GM19468 (cell line): ENCODE measurements around the gene NIN.
A peak's percentile ranks its signal among the peaks of the same experiment; 100 is the strongest.

Experiments used
- ATAC-seq: cut with Tn5 transposase; IDR thresholded peaks from one replicate; pipeline ENCODE4 v1.9.1; 2021; ENCODE audit warnings: mild to moderate bottlenecking, moderate library complexity, moderate number of reproducible peaks; ENCODE audit not compliant: unreplicated experiment; ENCODE audit errors: extremely low read depth

The NIN gene

GRCh38 chr14:50844391-50844790, 13.4 kb upstream of the NIN start:
- ATAC-seq: no peak

DNA sequence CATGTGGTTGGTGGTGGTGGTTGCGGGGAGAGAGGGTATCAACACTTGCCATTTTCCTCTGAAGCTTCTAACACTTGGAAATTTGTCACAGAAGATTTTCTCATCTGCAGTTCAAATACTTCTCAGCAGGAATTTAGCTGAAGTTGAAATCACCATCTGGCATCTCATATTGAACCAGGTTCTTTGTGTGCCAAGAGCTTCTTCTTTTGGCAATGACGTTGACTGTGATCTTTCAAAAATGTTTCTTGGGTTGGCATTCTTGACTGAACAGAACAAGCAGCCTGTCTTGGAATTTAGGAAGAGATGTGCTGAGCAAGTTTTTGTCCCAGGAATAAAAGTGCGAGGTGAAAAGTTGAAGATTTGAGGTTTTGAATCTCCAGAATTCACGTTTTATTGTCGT, 8.7 kb upstream of the NIN start:
- ATAC-seq: no peak

GRCh38 chr14:50839048-50839447, 8.1 kb upstream of the NIN start:
- no peak for ATAC-seq

DNA sequence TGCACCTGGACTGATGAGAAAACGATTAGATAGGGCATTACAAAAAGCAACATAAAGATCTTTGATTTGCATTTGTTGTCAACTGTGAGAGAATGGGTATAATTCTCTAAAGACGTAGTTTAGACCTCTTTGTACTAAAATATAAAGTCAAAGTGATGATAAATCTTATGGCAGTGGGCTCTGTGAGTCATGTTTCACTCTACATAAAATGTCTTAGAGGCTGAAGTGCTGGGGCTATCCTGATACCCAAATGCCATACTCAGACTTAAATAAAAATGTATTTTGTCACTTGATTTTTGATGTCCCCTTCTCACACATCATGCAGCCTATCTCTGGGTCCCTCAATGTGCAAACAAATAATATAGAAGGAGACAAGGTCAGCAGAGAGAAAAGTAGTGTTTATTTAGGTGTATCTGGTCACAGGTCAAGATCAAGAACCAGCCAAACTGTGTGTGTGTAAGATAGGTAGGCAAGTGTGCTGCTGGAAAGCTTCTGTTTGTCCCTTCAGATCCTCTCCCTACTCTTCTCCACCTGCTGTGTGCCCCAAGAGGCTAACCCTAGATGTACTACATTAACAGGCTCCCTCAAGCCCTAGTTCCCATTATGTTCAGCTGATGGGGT, 7.0 kb upstream of the NIN start:
- ATAC-seq: no peak

DNA sequence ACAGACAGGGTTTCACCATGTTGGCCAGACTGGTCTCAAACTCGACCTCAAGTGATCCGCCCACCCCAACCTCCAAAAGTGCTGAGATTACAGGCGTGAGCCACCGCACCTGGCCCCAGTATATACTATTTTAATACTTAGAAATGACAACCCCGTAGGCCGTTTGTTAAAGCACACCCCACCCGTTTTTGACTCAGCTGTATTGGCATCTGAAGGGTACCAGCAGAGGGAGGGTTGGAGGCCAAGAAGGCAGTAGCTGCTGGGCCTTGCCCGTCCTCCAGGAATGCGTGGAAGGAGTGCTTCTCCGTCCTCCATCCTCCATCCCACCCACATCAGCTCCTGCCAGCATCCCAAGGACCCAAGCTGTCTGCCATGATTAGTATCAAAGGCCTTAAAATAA, 6.3 kb upstream of the NIN start:
- no peak for ATAC-seq

DNA sequence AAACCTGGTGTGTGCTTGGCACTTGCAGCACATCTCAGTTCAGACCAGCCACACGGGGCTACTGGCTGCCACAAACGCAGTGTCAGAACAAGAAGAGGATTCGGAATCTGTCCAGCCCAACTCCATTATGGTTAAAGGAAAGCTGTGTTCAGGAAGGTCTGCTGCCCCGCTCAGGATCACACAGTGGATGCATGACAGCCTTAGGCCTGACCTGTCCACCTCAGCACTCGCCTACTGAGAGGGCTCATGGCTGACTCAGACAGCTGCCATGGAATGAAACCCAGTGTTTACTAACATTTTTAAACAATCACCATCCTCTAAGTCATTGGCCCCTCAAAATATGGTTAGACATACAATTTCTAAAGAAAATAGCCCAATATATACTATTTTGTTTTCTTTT, 5.6 kb upstream of the NIN start:
- no peak for ATAC-seq

DNA sequence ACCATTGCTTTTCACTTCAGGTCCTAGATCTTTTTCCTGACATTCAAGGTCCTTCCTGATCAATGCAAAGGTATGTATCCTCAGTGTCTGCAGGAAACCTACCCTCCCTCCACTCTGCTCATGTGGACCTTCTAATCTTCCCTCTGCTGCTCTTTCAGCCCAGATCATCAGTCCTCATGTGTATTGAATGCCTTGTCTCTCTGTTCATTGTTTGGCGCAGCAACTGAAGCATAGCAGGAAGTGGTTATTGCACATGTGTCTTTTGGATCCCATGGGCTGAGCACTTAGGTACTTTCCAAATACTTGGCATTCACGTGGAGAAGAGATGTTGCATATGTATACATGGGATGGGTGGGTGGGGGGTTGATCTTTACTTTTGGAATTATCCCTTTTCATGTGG, 4.3 kb upstream of the NIN start:
- no peak for ATAC-seq

GRCh38 chr14:50834802-50835276, 3.9 kb upstream of the NIN start:
- ATAC-seq: no peak

GRCh38 chr14:50832935-50833630, 2.1 kb upstream of the NIN start:
- ATAC-seq: no peak

GRCh38 chr14:50831726-50832168, 785 bp upstream of the NIN start:
- no peak for ATAC-seq

GRCh38 chr14:50830044-50830931, 674 bp downstream of the NIN start:
- peak; percentile 8 for ATAC-seq

DNA sequence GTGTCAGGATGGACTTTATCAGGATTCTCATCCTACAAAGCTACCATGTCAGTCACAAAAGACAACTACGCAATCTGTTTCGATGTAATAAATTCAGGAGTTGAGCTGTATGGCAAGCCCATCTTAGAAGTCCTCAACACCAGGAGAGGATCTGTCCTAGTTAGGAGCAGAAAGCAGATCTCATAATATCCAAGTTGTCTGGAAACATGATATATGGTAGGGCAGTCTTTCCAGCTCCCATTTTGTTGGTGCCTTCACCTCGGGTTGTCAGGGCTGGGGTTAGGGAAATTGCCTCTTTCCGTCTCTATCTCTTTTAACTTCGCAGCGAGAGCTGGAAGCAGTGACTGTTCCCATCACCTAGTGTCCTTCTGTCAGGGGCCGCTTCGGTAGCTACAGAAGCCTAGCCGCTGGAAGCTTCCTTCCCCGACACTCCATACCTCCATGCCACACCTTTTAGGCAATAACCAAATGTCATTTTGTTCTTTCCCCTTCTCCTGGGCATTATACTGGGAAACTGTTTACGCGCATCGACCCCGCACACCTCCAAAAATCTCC, 1.4 kb downstream of the NIN start:
- no peak for ATAC-seq

- ATAC-seq: no peak
Measured at GRCh38 chr14:50828721-50829488, 2.1 kb downstream of the NIN start.

DNA sequence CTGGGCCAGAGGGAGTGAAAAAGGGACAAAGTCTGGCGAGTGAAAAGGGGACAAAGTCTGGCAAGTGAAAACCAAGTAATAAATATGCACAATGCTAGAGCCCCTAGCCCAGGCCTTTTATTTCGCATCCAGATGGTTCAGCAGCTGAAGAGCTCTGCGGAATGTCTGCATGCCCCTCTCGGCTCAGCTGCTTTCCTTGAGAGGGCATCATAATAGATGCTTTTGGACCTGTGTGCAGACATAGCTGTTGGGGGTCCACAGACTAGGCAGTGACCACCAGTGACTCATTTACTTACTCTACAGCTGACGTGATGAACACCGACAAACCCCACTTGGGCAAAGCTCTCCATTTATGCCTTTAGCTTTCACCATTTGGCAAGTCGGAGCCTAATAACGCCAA, 4.3 kb downstream of the NIN start:
- ATAC-seq: no peak

GRCh38 chr14:50825307-50825706, 5.7 kb downstream of the NIN start:
- no peak for ATAC-seq

- ATAC-seq: peak; percentile 49
Measured at GRCh38 chr14:50823762-50824636, 7.0 kb downstream of the NIN start.

- ATAC-seq: no peak
Measured at GRCh38 chr14:50823051-50823761, 7.8 kb downstream of the NIN start.

DNA sequence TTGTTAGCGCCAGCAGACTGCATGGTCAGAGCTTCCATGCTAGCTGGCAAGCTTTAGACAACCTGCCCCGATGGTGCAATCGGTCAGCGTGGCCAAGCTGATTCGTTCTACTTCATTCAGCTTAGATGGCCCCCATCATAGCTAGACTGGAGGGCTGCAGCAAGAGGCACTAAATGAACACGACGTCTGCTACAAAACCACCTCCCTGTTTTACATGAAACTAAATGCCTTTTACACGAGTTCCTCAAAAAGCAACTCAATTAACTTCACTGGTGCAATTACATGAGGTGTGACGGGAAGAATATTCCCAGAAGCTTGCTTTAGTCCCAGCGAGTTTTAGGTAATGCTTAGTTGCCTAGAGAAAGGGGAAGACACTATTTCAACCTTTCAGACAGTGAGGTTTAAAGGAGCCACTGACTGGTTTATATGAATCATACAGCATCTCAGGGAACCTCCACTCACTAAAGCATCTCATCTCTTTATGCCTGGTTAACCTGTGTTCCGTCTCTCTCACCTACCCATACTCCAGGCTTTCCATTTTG, 8.4 kb downstream of the NIN start:
- peak; percentile 23 for ATAC-seq
